GM21390 (cell line): ENCODE measurements around the gene RNH1.
A peak's percentile ranks its signal among the peaks of the same experiment; 100 is the strongest.
"Not testable (repeated sequence)": the region's sequence is repeated elsewhere in the genome, so short reads cannot be mapped to it uniquely, and the experiment has no call there.

Experiments
- ATAC-seq: cut with Tn5 transposase; IDR thresholded peaks from one replicate; pipeline ENCODE4 v1.9.1; 2021; ENCODE audit not compliant: unreplicated experiment

Gene RNH1

DNA sequence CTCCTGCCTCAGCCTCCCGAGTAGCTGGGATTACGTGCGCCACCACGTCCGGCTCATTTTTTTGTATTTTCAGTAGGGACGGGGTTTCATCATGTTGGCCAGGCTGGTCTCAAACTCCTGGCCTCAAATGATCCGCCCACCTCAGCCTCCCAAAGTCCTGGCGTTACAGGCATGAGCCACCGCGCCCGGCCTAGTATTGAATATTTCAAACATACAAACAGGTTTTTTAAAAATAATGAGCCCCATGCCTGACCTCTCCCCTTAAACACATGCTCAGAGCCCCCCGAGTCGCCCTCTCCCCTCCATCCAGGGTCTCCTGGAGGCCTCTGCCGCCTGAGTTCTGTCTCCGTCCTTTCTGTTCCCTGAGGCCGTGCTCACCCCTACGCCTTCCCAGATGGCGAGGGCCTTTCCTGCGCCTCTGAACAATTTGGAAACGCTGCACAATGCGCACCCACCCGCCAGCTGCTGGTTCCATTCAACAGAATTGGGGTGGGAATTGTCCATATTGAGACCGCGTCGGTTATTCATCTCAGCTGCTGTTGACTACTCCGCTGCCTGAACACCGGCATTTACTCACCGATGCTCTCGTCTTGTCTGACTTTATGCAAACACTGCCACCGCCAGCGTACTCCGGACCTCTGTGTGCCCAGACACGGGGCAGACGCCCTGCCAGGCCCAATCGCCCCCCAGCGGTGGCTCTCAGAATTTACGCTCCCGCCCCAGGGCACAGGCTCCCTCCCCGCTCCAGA lies 13.6 kb upstream of the RNH1 start:
- ATAC-seq = no peak

DNA sequence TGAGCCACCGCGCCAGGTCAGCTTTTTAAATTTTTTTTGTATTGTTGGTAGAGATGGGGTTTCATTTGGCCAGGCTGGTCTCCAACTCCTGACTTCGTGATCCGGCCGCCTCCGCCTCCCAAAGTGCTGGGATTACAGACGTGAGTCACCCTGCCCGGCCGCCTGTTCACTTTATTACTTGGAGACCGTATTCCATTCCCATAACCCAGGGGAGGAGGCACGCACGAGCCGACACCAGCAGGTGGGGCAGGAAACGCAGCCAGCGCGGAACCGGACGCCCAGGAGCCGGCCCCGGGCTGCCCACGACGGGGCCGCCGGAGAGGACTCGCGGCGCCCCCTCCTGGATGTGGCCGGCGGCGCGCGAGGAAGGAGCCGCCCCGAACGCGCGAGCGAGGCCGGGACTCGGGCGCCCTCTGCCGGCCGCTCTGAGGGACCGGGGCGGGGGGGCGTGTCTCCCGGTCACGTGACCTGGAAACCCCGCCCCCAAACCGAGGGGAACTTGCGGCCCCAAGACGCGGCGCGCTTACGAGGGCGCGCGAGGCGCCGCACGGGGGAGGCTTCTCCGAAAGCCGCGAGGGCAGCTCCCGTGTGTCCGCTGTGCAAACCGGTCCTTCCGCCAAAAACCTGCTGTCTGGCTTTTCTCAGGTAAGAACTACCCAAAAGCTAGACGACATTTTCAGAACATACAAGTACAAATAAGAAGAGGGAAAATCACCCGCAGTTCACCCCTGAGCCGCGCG lies 11.6 kb upstream of the RNH1 start:
- ATAC-seq = peak; percentile 74

DNA sequence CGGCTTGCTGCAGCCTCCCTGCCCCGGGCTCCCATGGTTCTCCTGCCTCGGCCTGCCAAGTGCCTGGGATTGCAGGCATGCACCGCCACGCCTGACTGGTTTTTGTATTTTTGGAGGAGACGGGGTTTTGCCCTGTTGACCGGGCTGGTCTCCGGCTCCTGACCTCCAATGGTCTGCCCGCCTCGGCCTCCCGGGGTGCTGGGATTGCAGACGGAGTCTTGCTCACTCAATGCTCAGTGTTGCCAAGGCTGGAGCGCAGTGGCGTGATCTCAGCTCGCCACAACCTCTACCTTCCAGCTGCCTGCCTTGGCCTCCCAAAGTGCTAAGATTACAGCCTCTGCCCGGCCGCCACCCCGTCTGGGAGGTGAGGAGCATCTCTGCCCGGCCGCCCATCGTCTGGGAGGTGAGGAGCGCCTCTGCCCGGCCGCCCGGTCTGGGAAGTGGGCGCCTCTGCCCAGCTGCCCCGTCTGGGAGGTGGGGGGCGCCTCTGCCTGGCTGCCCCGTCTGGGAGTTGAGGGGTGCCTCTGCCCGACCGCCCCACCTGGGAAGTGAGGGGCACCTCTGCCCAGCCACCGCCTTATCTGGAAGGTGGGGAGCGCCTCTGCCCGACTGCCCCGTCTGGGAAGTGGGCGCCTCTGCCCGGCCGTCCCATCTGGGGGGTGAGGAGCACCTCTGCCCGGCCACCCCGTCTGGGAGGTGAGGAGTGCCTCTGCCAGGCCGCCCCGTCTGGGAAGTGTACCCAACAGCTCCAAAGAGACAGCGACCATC lies 10.1 kb upstream of the RNH1 start:
- ATAC-seq = not testable (repeated sequence)

DNA sequence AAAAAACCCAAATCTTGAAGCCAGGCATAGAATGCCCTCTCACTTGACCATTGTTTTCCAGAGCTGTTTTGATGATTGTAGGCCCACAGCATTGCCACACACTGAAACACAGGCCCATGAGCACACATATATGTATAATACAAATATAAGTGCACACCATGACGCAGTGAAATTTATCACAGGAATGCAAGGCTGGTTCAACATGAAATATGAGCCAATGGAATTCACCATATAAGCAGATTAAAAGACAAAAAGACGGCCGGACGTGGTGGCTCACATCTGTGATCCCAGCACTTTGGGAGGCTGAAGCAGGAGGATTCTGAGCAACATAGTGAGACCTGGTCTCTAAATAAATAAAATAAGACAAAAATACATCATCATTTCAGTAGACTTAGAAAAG lies 9.4 kb upstream of the RNH1 start:
- ATAC-seq = no peak

DNA sequence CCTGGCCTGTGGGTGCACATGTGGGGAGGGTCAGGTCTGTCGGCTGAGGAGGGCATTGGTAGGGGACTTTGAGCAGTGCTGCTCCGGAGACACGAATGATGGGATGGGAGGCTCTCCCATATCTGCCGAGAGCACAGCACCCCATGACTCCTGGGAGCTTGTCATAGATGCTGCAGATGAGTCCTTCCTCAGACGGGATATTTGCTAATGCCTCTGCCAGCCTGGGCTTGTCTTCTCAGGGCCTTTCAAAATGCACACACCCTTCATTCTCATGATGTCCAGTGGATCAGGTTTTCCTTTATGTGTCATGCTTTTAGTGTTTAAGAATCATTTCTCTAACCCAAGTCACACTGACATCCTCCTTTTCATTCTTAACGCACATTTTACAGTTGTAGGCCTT lies 8.1 kb upstream of the RNH1 start:
- no peak for ATAC-seq

DNA sequence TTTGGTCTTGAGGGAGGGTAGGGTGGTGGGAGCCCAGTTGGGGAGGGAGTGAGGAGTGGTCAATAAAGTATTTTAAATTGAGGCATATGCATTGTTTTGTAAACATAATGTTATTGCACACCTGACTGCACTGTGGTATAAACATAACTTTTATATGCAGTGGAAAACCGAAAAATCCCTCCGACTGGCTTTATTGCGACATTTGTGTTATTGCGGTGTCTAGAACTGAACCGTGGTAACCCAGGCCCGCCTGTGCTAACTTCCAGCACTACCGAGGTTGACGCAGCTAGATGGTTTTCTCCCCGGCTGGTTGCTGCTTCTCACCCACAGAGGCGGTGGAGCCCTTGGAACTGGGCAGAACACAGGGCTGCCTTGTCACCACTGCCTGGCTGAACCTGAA lies 7.6 kb upstream of the RNH1 start:
- ATAC-seq = no peak

DNA sequence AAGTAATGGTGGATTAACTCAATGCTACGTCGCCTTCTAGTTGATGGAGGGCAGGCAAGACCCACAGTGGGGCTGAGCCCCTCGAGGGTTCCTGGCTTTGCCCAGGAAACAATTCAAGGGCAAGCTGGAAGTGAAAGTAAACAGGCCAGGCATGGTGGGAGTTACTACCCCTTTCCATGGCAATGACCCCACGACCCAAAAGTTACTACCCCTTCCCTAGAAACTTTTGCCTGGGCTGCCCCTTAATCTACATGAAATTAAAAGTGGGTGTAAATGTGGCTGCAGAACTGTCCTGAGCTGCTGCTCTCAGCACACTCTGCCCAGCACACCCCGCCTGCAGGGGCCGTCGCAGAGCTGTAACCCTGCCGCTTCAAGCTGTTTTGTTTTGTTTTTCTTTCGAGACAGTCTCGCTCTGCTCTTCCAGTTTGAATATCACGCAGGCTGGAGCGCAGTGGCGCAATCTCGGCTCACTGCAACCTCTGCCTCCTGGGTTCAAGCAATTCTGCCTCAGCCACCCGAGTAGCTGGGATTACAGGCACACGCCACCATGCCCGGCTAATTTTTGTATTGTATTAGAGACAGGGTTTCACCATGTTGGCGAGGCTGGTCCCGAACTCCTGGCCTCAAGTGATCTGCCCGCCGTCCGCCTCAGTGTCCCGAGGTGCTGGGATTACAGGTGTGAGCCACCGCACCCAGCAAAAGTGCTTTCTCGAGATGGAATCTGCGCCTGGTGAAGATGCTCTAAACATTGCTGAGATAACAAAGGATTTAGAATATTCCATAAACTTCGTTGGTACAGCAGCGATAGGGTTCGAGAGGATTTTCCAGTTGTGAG lies 5.9 kb upstream of the RNH1 start:
- no peak for ATAC-seq

DNA sequence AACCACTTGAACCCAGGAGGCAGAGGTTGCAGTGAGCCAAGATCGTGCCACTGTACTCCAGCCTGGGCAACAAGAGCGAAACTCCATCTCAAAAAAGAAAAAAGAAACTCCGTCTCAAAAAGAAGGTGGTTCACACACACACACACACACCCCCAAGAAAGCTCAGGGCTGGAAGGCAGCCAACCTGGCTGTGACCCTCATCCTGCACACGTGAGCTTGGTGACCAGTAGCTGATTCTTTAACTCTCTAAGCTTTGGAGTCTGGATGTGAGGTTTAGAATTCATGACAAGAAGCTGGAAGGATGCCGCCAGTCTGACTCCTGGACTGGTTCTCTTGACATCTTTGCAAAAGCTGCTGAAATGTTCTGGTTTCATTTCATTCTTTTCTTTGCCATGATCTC lies 1.9 kb upstream of the RNH1 start:
- ATAC-seq = no peak

DNA sequence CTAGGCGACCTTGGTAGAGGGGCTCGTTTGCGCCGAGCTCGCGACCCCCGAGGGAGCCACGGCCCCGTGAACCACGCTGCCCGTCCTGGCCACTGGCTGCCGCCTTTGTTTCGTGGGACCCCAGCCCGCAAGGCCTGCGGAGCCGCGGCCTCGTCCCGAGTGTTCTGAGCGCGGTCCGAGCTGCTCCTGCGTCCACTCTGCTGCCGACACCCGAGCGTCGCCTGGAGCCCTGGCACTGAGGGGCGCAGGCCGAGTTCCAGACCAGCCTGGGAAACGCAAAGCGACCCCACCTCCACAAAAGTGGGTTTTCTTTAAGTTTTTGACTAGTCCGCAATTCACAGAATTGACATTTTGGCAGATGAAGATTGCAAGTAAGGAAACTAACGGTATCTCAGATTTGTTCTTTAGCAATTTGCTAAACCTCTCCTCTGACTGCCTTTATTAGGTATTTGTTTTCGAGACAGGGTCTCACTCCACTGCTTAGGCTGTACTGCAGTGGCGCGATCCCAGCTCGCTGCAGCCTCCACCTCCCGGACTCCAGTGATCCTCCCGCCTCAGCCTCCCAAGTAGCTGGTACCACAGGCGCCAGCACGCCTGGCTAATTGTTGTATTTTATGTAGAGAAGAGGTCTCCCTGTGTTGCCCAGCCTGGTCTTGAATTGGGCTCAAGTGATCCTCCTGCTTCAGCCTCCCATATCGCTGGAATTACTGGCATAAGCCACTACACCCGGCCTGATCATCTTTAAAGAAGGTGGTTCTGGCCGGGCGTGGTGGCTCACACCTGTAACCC lies 879 bp upstream of the RNH1 start:
- ATAC-seq = no peak

DNA sequence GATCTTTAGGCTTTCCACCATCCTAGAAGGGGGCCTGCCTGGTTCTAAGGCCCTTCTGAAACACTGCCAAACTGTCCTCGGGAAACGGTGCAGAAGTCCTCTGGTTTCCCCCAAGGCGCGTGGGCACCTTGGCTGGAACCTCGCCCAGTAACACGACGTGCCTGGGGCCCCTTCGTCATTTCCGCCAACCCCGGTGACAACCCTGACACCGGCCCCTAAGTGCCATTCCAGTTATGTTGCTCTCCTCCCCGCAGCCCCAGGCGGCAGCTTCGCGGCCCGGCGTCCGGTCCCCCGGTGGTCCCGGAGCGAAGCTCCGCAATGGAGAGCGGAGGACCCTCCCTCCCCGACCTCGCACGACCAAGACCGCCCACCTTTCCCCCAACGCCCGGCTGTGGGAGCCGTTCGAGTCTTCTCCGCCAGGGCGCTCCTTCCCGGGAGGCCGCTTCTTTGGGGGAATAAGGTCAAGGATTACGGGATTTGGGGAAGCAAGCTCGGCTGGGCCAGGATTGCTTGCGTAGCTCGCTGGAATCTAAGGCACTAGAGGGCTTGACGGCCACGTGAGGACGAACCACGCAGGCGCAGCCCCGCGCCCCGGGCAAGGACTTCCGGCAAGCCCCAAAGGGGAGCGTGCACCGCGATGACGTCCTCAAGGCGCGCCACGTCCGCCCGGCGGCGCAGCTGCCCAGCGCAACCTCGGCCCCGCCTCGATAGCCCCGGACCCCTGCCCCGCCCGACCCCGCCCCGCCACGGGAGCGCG lies 626 bp downstream of the RNH1 start:
- ATAC-seq = peak; percentile 55

DNA sequence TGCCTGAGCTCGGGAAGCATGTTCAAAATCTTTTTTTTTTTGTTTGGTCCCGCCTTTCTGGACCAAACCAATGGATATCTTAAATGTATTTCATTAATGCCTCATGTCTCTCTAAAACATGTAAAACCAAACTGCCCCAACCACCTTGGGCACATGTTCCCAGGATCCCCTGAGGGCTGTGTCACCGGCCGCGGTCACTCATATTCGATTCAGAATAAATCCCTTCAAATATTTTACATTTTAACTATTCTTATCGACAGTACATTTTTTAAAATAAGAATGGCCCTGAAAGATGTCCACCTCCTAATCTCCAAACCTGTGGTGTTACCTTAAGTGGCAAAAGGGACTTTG lies 2.1 kb downstream of the RNH1 start:
- no peak for ATAC-seq

DNA sequence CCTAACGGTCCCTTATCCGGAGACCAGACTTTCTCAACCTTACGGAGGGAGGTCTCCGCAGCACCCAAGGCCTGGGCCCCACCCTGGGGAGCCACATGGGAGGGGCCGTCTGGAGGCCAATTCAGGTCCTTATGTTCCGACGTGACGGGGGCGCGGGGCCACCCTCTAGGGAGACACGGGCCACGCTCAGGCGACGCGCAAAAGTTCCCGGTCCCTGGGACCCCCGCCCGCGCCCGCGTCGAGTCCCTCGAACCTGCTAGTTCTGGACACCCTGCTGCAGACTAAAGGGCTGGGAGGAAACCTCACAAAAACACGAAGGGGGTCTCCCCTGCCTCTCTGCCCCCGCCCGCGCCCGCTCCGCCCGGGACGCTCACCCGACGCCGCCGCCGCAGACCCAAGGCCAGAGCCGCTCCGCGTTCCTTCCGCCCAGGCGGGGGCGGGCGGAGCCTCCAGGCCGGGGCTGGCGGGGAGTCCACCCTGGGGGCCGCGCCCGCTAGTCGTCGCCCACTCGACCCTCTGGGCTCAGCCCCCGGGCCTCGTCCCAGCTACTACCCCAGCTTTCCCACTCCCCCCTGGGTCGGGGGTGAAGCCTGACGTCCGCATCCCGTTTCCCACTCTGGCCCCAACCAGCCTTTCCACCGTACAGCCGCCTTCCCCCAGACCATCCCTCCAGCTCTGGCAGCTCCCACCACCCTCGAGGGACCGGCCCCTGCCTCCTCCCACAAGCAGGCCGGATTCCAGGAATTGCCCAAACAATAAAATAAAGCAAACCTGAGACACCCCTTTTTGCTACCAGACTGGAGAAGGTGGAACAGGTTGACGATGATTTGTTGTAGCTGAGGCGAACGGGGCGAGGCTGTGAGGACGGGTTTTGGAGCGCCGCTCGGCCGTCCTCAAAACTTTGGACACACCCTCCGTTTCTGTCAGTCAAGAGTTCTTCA lies 2.7 kb downstream of the RNH1 start:
- no peak for ATAC-seq

DNA sequence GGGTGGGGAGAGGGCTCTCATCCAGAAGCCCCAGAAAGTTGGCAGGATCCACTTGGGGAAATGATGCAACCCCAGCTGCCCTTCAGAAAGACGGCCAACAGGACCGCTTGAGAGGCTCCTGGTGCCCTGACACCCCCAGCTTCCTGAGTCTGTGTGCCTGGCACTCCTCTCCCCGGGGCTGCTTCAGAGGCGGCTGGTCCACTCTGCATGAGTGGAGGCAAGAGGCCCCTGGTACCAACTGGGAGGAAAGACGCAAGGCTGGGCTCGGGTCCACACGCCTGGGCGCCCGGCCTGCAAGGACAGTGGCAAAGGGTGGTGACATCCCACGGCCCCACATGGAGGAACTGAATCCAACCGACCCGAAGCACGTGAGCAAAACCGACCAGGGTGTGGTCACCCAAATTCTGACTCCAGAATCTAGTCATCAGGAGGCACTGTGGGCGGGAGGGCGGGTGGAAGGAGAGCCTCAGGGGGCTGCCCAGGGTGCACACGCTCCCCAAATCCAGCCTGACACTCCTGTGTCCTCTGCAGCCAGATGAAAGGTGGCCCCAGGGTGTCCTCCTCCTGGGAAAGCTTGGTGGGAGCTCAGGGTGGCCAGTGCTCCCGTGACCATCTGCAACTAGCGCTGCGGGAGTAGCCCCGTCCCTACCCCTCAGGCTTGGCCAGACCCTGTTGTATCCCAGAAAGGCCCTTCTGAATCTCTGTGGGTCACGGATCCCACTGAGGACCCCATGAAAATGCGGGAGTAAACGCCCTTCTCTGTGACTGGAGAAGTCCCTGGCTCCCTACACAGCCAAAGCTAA lies 3.7 kb downstream of the RNH1 start:
- ATAC-seq = no peak

DNA sequence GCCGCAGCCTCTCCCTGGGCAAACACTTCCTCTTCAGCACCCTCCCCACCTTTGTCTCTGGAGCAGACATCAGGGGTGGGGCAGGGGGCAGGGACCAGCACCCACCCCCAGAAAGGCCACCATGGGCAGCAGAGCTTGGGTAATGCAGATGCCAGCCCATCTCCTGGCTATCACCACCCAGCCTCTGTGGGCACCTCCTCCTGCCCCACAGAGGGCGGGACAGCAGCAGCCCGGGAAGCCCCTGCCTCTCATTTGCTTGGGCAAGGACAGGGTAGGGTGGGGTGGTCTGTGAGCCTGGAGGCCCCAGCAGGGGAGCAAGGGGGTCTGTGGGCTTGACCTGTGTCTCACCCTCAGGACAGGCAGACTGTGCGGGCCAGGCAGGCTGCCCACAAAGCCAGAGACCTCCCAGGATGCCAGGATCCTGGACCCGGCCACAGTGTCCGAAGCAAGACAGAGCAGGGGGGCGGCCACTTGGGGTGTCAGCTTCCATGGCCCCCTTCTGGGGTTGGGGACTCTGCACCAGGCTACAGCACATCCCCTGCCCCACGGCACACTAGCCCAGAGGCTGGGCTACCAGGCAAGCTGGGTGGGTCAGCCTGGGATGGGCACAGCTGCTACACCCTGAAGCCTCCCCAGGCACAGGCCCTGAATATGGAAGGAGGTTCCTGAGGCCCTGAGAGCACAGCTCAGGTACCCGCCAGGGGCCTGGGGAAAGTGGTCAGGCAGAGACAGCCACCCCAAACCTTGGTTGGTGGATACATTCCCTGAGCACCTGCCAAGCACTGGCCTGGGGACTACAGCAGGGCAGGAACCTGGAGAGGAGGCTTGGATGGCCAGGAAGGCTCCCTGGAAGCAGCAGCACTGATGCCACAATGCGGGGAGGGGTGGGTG lies 4.5 kb downstream of the RNH1 start:
- ATAC-seq = no peak

DNA sequence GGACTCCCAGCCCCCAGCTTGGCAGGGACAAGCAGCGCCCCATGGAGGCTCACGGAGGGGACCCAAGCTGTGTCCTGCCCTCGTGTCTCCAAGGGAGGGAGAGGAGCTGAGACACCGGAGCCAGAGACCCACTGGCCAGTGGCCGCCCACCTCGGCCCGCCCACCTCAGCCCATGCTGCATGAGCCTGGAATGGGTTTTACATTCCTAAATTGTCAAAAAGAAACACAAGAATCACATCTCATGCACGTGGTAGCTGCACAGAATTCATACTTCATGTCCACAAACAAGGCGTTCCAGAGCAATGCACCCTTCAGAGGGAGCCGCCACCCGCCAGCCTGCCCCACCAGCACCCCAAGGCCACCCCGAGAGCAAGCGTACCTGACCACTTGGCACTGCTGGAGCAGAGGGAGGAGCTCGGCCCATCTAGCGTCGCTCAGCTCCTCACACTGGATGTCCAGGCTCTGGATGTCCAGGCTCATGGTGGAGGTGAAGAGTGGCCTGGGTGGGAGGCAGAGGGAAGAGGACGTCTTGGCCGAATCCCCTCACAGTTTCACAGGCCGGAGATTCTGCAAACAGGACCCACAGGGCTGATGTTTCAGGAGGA lies 5.3 kb downstream of the RNH1 start:
- ATAC-seq = no peak

DNA sequence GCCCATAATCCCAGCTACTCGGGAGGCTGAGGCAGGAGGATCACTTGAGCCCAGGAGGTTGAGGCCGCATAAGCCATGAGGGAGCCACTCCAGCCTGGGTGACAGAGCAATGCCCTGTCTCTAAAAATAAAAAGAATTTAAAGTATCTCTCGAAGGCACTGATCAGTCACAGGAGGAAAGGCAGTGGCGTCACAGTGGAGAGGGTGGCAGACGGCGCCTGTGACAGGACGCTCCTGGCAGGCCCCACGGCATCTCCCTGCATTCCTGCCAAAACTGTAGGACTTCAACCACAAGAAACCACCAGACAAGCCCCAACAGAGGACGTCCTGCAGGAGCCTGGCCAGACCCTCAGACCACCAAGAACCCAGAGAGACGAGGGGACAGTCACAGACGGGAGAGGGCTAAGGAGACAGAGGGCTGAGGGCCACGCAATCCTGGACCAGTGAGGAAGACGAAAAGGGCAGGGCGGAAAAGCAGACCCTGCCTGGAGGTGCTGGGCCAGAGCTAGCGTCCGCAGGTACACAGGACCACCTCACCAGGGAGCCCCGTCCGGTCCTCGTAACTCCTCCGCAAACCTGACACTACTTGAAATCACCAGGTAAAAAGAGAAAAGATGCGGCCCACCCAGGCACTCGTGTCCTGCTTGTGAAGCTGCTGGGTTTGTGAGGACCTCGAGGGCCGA lies 5.9 kb downstream of the RNH1 start:
- ATAC-seq = no peak
